ENCODE measurements around the gene PNPT1.
"Not testable (repeated sequence)": the region's sequence is repeated elsewhere in the genome, so short reads cannot be mapped to it uniquely, and the experiment has no call there.

PNPT1 gene
- 26.9 to 239 (median 42.8) reads per million in 18 experiments for total RNA-seq

DNA sequence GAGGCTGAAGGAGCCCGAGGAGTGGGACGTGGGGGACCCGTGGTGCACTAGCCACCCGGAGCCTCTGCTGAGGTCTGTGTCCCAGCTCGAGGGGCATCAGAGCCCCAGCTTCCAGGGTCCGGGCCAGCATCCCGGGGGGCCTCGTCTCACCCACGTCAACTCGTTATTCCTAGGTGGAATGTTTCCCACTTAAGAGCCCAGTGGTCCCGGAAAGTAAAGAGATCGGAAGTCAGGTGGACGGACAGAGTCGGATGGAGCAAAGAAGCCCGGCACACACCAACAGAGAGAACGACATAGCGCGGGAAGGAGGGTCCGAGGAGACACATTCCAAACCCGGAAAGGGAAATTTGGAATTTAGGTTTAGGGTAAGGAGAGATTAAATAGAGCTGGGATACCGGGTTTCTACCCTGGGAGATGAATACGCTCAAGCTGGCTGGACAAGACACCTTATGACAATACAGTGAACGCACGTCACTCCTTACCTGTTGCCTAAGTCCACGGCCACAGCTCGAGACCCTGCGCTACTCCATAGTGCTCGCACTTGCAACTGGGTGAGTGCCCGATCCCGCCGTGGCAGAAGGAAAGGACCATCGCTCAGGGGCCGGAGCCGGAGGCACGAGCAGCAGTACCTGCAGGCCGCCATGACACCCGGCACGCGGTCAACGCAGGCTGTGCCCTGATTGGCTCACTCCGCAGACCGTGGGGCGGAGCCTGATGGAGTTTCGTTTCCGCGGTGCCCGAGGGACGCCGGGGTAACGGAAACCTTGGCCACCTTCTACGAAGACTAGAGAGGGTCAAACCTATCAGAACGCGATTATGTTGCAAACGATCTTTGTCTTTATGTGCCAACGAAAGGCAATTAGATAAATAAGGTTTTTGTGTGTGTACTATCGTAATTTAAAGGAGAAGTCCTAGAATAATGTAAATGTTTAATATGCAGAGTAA is at the start of gene PNPT1:
TSS of gene PNPT1 (minus strand) at position 664 of the 945 bp plus-strand sequence. CDS start at position 643, 21 bp downstream.
- DNase-seq = peak; percentile 95 to 97

DNA sequence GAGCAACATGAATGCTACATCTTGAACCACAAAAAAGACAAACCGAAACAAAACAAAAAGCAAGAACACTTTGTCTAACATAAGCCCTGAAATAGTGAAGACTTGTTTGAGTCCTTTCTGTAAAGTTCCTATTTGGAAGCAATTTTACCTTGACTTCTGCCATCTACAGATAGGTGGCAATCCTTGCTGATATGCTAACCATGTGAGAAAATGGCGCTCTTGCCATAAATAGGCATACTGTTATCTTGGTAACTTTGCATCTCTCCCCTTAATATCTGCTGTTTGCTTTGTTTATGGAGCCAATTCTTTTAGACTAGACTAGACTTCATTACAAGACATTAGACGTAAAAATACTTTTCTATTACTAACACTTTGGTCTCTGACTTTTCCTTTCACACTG is 49.4 kb upstream of the PNPT1 start:
- no peak for DNase-seq

DNA sequence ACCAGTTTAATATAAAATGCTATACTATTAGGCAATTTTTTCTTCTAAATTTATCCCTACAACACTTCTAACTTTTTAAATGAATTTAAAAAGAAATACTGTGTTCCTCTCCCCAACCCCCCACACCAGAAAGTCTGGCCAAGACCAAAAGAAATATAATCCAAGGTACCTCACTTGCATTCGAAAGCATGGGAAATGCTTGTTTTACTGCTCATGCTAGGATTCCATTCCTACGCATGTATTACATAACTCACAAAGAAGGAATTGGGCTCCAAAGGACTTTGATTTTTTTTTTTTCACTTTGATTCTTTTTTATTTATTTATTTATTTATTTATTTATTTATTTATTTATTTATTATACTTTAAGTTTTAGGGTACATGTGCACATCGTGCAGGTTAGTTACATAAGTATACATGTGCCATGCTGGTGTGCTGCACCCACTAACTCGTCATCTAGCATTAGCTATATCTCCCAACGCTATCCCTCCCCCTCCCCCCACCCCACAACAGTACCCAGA is 42.4 kb upstream of the PNPT1 start:
- DNase-seq = not testable (repeated sequence)

DNA sequence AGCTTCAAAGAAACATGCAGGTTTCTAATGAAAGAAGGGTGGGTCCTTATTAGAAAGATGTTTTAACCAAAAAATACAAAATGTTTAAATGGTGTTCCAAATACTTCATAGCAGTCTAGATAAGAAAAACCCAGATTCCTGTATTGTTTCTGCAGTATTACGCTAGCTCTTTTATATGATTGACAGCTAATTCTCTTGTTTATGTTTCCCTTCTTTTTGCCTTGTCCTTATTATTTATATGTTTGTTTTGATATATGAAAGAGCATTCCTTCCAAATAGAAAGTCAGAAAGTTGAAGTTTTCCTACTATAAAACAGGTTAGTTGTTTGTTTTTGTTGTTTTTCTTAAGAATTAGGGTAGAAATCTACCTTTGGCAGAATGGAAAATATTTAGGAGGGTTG is 41.1 kb upstream of the PNPT1 start:
- no peak for DNase-seq

DNA sequence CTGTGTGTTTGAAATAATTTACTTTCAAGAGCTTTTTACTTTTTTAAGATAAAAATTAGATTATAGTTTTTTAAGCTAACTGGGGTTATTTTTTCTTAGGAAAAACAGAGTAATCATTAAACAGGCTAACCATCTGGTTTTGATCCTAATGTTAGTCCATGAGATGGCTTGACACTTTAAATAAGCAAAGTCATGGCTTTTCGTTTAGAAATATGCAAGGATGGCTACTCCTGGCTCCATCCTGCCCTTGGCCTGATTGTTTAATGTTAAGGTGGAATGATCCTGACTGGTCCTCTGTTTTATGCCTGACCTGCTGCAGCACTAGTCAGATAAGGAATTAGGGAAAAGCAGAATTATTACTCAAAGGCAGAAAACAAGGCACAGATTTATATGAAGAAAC is 39.7 kb upstream of the PNPT1 start:
- no peak for DNase-seq

DNA sequence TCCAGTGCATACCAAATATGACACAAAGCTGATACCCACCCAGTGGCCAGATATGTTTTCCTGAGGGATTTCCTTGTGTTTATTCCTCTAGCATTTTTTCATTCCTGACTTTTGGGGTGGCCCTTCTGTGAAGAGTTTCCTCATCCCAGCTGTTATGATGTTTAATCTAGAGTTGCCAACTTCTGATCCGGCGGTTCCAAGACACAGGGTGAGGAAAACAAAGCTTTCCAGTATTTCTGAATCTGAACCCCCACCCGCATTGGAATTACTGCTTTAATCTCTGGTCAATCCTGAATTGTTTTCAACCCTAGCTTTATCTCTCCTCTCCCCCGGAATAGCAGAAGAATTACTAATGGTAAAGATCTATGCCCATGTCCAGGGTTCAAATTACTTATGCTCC is 39.2 kb upstream of the PNPT1 start:
- no peak for DNase-seq

GRCh38 chr2:55729136-55729685 is 35.6 kb upstream of the PNPT1 start:
- no peak for DNase-seq

DNA sequence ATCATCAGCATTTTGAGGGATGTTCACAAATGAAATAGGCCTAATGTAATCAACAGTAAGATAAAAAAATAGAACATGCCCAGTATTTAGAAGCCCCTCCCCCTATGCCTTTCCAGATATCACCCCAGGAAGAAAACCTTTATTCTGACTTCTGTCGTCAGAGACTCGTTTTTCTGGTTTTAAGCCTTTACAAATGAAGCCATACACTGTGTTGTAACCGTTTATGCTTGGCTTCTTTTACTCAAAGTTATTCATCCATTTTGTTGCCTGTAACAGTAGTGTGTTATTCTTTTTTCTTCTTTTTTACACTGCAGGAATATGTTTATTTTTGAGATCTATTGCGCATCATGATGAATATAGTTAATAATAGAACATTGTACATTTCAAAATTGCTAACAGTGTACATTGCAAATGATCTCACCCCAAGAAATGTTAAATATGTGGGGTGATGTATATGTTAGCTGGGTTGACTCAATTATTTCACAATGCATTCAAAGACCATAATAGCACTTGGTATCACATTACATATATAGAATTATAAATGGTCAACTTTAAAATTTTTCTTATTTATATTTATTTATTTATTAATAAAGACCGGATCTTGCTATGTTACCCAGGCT is 28.1 kb upstream of the PNPT1 start:
- DNase-seq = no peak

- DNase-seq = no peak
These were observed 26.8 kb upstream of the PNPT1 start for GRCh38 chr2:55720417-55720816.

DNA sequence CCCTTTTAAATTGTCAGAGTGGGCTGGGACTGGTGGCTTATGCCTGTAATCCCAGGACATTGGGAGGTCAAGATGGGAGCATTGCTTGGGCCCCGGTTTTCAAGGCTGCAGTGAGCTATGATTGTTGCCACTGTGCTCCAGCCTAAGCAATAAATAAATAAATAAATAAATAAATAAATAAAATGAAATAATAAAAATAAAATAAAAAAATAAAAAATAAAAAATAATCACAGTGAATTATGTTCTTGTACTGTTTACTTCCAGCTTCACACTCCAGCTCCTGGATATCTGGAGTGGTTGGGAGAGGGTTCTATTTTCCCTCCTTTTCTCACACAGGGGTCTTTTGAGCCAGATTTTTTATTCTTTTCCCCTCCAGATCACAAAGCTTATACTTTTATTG is 26.2 kb upstream of the PNPT1 start:
- DNase-seq = no peak

- DNase-seq = peak; percentile 57 to 63
These were observed 24.7 kb upstream of the PNPT1 start for GRCh38 chr2:55718165-55719008.

DNA sequence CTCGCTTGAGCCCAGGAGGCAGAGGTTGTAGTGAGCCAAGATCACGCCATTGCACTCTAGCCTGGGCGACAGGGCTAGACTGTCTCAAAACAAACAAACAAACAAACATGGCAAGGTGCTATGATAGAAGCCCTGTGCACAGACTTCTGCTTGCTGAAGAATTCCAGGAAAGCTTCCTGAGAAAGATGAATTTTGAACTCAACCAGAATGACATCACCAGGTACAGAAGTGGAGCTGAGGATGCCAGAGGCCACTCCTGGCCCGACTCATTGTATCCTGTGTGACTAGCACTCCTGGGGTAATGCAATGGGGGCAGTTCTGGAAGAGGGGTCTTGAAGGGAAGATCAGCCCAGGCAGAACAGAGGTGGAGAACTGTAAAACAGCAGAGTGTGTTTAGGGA is 22.0 kb upstream of the PNPT1 start:
- no peak for DNase-seq

- not testable (repeated sequence) for DNase-seq
These were observed 21.5 kb upstream of the PNPT1 start for GRCh38 chr2:55715178-55715577.

DNA sequence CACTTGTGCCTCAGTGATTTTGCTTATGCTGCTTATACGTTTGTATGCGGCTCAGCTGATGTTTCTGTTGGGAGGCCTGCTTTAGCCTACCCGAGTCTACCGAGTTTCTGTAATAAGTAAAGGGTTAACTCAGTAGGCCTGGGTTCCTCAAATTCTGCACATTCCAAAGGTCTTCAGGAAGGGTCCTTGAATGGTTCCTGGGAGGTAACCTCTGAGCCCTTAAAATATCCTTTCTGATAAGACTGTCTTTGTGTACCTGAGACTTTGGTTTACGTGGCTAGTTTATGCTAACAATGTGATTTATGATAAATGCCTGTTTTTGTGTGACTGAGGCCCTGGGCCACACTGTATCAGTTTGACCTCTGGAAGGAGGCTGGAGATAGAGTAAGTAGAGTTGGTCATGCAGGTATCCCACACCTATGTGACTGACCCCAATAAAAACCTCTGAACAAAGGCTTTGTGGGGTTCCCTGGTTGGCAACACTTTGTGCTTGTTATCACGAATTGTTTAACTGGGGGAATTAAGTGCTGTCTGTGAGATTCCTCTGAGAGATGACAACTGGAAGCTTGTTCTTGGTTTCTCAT is 18.9 kb upstream of the PNPT1 start:
- no peak for DNase-seq

DNA sequence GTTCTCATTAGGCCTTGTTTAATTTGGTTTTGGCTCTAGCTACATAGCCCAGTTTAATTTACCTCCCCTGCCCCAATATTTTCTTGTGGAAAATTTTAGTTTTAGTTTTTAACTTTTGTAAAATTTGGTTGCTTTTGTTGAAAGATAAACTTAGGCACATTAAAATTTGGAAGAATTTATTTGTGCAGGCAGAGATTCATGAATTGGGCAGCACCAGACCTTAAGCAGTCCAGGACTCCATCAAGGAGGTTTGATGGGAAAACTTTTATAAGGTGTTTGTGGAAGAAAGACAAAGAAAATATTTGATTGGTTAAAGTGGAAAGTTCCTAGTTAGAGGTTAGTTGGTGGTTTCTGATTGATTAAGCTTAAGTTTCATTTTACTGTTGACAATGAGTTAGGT is 16.4 kb upstream of the PNPT1 start:
- DNase-seq = no peak

DNA sequence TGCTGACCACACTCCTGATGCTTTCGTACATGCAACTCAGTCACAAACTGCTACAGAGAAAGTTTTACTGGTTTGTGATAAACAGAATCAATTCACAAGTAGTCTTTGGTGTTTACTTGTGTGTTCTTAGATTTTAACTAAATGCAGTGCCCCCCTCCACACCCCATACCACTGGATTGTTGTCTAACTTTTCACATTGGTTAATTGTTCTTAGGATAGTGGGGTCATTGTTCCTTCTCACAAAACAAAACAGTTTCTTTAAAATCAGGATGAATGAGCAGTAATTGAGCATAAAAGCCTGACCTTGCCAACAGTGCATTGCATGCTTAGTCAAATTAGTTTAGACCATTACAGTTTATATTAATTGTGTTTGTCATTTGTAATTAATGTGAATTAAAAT is 14.1 kb upstream of the PNPT1 start:
- no peak for DNase-seq

GRCh38 chr2:55706258-55706657 is 12.6 kb upstream of the PNPT1 start:
- not testable (repeated sequence) for DNase-seq

DNA sequence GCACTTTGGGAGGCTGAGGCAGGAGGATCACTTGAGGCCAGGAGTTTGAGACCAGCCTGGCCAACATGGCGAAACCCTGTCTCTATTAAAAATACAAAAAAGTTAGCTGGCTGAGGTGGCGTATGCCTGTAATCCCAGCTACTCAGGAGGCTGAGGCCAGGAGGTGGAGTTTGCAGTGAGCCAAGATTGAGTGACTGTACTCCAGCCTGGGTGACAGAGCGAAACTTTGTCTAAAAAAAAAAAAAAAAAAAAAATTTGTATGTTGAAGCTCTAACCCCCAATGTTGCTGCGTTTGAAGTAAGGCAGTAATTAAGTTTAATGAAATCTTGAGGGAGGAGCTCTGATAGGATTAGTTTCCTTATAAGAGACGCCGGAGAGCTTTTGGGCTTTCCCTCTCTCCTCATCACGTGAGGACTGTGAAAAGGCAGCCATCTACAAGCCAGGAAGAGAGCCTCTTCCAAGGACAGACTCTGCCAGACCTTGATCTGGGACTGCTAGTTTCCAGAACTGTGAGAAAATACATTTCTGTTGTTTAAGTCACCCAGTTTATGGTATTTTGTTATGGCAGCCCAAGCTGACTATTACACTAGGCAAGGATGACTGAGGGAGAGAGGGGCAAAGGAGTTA is 11.5 kb upstream of the PNPT1 start:
- DNase-seq = no peak

DNA sequence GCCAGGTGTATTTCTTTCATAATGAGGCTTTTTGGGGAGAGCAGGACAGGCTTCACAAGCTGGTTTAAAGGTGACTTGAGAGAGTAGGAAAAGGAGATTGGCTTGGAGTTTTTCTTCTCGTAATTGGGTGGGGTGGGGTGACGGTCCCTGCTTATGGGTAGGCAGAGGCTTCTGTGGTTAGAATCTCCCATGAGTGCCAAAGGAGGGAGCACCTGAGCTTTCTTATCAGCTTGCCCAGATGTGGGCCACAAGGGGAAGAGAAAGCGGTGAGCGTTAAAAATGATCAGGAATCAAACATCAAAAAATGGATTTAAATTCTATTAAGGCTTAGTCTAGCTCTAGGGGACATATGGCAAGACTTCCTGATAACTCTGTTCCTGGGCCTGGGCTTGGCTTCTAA is 9.7 kb upstream of the PNPT1 start:
- DNase-seq = no peak

- not testable (repeated sequence) for DNase-seq
These were observed 904 bp downstream of the PNPT1 start for GRCh38 chr2:55692740-55693139.

DNA sequence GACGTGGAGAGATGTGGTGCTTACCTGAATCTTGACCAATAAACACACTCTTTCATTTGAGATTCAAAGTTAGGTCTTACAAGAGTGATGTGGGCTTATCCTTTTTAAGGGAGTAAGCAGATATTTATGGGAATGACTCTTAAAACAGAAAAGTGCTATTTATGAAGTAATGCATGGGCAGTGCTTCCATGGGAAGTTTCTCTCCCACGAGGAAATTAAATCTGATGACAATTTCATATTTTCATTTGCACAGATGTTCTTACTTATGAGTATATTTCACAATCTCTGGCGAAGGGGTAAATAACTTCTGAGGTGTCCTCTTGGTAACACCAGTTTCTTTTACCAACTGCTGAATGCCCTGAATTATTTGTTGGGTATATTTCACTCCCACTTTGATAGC is 21.0 kb downstream of the PNPT1 start:
- no peak for DNase-seq

DNA sequence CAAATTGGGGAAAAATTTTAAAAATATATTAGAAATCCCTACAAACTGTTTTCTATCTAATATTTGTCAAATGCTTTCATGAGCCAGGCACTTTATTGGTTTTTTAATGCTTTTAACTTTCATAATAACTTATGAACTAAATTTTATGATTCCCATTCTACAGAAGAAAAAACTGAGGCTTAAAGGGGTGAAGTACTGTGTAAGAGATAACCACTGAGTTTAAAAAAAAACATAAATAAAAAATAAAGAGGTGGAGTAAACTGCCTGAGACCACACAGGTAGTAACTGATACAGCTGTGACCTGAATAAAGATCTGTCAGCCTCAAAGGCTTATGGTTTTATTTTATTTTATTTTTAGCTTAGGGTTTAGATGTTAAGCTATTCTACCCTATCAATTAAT is 24.7 kb downstream of the PNPT1 start:
- DNase-seq = no peak
